Left ventricle myocardium inferior (tissue), 1 donor: ENCODE measurements around the gene MMEL1. TPM values are rescaled to one million over a fixed set of nuclear protein-coding genes. Genes with fewer than 3 reads are reported as not detected.

Experiments used
- DNase-seq: peaks from one replicate; pipeline ENCODE4 v3.0.0-alpha.2; 2020
- H3K27ac ChIP-seq: fragments of 200-600 bp; replicated peaks from 2 replicates; pipeline ENCODE4 v1.8.0; 2021
- H3K27me3 ChIP-seq: fragments of 200-600 bp; 2 replicates; pipeline ENCODE4 v1.8.0; 2021; ENCODE audit warnings: low read depth
- H3K36me3 ChIP-seq: fragments of 200-600 bp; 2 replicates; pipeline ENCODE4 v1.8.0; 2021
- H3K4me1 ChIP-seq: fragments of 200-600 bp; 2 replicates; pipeline ENCODE4 v1.8.0; 2021
- H3K4me3 ChIP-seq: fragments of 200-600 bp; 2 replicates; pipeline ENCODE4 v1.8.0; 2021; ENCODE audit warnings: mild to moderate bottlenecking, moderate library complexity
- H3K9me3 ChIP-seq: fragments of 200-600 bp; replicated peaks from 2 replicates; pipeline ENCODE4 v1.8.0; 2021
- intact Hi-C: fragments of 100-400 bp; cut with micrococcal nuclease; formaldehyde crosslinking; loops from one replicate; pipeline ENCODE4 v1.11.0; 2022
- total RNA-seq: library from RNA; stranded (reverse); fragmentation: NEBNext Ultra II Directional; extraction: Animal tissue kit (Norgen Biotek cat#: 25700); gene quantifications from one replicate; pipeline ENCODE4 v1.2.1, GENCODE V29; 2021
- TF ChIP-seq, protein P1 (sequence below): fragments of 200-600 bp; IDR thresholded peaks from 2 replicates; pipeline ENCODE4 v1.8.0; 2021; ENCODE audit warnings: antibody characterized with exemption, mild to moderate bottlenecking, borderline replicate concordance
- donor health status: DM: no; HTN: yes; CAD: no; lungs with severe emphysema.

Gene MMEL1
- total RNA-seq, 1 donor from 2014 or later, result 0.82 TPM

DNA sequence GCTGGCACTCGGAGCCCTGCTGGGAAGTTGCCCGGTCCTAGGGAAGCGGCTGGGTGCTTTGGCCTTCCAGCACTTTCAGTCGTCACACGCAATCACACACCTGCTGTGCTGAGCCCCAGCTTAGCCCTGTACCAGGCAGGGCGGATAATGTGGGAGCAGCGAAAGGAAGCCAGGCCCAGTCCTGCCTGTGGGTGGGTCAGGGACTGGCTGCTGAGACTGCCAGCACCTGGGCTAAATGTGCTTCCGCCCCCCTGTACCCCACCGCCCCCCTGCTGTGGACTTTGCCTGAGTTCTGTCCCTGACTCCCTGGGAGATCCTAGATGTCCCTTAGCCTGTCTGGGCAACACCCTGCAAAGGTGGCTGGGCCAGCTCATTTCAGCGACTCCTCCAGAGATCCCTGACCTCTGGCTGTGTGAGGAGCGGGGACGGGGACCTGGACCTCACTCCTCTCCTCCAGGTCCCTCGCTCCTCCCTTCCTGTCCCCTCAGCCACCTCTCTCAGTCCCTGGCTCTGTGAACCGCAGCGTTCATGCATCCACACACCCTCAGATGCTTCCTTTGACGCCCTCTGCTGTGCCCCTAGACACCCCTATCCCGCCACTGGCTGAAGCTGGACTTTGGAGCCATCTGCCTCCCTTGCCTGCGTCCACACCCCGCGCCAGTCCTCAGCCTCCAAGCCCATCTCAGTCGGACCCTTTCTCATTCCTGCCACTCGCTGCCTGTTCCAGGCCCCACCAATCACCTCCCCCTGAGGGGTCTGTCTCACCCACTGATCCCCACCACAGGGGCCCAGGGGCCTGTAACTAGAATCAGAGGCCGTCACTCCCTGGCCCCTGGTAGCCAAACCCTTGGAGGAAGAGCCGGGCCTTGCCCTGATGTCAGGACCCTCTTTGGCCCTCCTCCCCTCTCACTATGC is 1.4 kb downstream of the MMEL1 start:
- Histone ChIP-seq H3K4me1 (peaks cover 10% of the 10 kb centered on the region), H3K36me3 (no peaks in the 10 kb centered on the region), H3K4me3 (no peak overlapping the region), H3K9me3 (peaks cover 4% of the 10 kb centered on the region), H3K27me3 (peaks cover 87% of the 10 kb centered on the region), H3K27ac (no peak overlapping the region)
- TF ChIP-seq, protein P1, sequence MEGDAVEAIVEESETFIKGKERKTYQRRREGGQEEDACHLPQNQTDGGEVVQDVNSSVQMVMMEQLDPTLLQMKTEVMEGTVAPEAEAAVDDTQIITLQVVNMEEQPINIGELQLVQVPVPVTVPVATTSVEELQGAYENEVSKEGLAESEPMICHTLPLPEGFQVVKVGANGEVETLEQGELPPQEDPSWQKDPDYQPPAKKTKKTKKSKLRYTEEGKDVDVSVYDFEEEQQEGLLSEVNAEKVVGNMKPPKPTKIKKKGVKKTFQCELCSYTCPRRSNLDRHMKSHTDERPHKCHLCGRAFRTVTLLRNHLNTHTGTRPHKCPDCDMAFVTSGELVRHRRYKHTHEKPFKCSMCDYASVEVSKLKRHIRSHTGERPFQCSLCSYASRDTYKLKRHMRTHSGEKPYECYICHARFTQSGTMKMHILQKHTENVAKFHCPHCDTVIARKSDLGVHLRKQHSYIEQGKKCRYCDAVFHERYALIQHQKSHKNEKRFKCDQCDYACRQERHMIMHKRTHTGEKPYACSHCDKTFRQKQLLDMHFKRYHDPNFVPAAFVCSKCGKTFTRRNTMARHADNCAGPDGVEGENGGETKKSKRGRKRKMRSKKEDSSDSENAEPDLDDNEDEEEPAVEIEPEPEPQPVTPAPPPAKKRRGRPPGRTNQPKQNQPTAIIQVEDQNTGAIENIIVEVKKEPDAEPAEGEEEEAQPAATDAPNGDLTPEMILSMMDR, result no peak
- no peak for DNase-seq
- intact Hi-C loops, result no loop called here

- Histone ChIP-seq H3K4me1 (peaks cover 10% of the 10 kb centered on the region), H3K36me3 (no peaks in the 10 kb centered on the region), H3K27me3 (peaks cover 94% of the 10 kb centered on the region), H3K4me3 (no peak overlapping the region), H3K9me3 (no peaks in the 10 kb centered on the region), H3K27ac (no peak overlapping the region)
- intact Hi-C loops, result no loop called here
- no peak for DNase-seq
- TF ChIP-seq, protein P1, result no peak
These were observed 2.2 kb downstream of the MMEL1 start for GRCh38 chr1:2630498-2631135.

- no peaks in the 10 kb centered on the region for H3K9me3 ChIP-seq
- H3K4me1 ChIP-seq, result peaks cover 10% of the 10 kb centered on the region
- TF ChIP-seq, protein P1, result no peak
- no peak overlapping the region for H3K27ac ChIP-seq
- H3K36me3 ChIP-seq, result no peaks in the 10 kb centered on the region
- intact Hi-C loops, result no loop called here
- H3K4me3 ChIP-seq, result no peak overlapping the region
- no peak for DNase-seq
- peaks cover 96% of the 10 kb centered on the region for H3K27me3 ChIP-seq
These were observed 3.0 kb downstream of the MMEL1 start for GRCh38 chr1:2629627-2630497.

- peaks cover 99% of the 10 kb centered on the region for H3K27me3 ChIP-seq
- H3K9me3 ChIP-seq, result no peaks in the 10 kb centered on the region
- peak overlapping the region; percentile 27 for H3K4me3 ChIP-seq
- no peak for DNase-seq
- TF ChIP-seq, protein P1, result no peak
- no peaks in the 10 kb centered on the region for H3K36me3 ChIP-seq
- H3K27ac ChIP-seq, result no peak overlapping the region
- intact Hi-C loops, result no loop called here
- peaks cover 10% of the 10 kb centered on the region for H3K4me1 ChIP-seq
These were observed 3.7 kb downstream of the MMEL1 start for GRCh38 chr1:2628933-2629626.
